ENCODE results near the gene DDHD1.
"Not testable (repeated sequence)": the region's sequence is repeated elsewhere in the genome, so short reads cannot be mapped to it uniquely, and the experiment has no call there.

DDHD1 gene

GRCh38 chr14:53127151-53127550 lies 26.0 kb downstream of the DDHD1 start:
- no peak for DNase-seq (ENCODE audit: low read depth)
- TF ChIP-seq CTCF (IDR thresholded peaks at IDR 0.05; ENCODE audit: insufficient read depth, low read depth, low read length, missing control alignments) = no peak
- H3K4me3 ChIP-seq (ENCODE audit: low read depth, low read length) = peak overlapping the region; percentile 44

GRCh38 chr14:53126731-53127130 lies 26.4 kb downstream of the DDHD1 start:
- H3K4me3 ChIP-seq (ENCODE audit: low read depth, low read length) = peak overlapping the region; percentile 44
- no peak for TF ChIP-seq CTCF (IDR thresholded peaks at IDR 0.05; ENCODE audit: insufficient read depth, low read depth, low read length, missing control alignments)
- DNase-seq (ENCODE audit: low read depth) = no peak

- no peak for DNase-seq (ENCODE audit: low read depth)
- TF ChIP-seq CTCF (IDR thresholded peaks at IDR 0.05; ENCODE audit: insufficient read depth, low read depth, low read length, missing control alignments) = no peak
Observed at GRCh38 chr14:53124786-53125185, 28.3 kb downstream of the DDHD1 start.

GRCh38 chr14:53121419-53121818 lies 31.7 kb downstream of the DDHD1 start:
- H3K4me3 ChIP-seq (ENCODE audit: low read depth, low read length); DNase-seq (ENCODE audit: low read depth): not testable (repeated sequence)

More at GRCh38 chr14:53124786-53125185, 28.3 kb downstream of the DDHD1 start:
- H3K4me3 ChIP-seq (ENCODE audit: low read depth, low read length) = no peak overlapping the region

GRCh38 chr14:53117479-53117878 lies 35.6 kb downstream of the DDHD1 start:
- not testable (repeated sequence) for H3K4me3 ChIP-seq (ENCODE audit: low read depth, low read length); DNase-seq (ENCODE audit: low read depth)

- DNase-seq (ENCODE audit: low read depth) = no peak
- TF ChIP-seq CTCF (IDR thresholded peaks at IDR 0.05; ENCODE audit: insufficient read depth, low read depth, low read length, missing control alignments) = no peak
- no peak overlapping the region for H3K4me3 ChIP-seq (ENCODE audit: low read depth, low read length)
Observed at GRCh38 chr14:53113989-53114388, 39.1 kb downstream of the DDHD1 start.

GRCh38 chr14:53110096-53110495 lies 43.0 kb downstream of the DDHD1 start:
- no peak for TF ChIP-seq CTCF (IDR thresholded peaks at IDR 0.05; ENCODE audit: insufficient read depth, low read depth, low read length, missing control alignments)
- DNase-seq (ENCODE audit: low read depth) = peak; percentile 25
- peak overlapping the region; percentile 69 for H3K4me3 ChIP-seq (ENCODE audit: low read depth, low read length)

GRCh38 chr14:53109105-53110041 lies 43.8 kb downstream of the DDHD1 start:
- no peak for TF ChIP-seq CTCF (IDR thresholded peaks at IDR 0.05; ENCODE audit: insufficient read depth, low read depth, low read length, missing control alignments)
- H3K4me3 ChIP-seq (ENCODE audit: low read depth, low read length) = peak overlapping the region; percentile 69
- DNase-seq (ENCODE audit: low read depth) = peak; percentile 94
